T-helper 1 cell (primary cell): ENCODE data around the gene FAM13A.
A peak's percentile ranks its signal among the peaks of the same experiment; 100 is the strongest.
"Not testable (repeated sequence)": the region's sequence is repeated elsewhere in the genome, so short reads cannot be mapped to it uniquely, and the experiment has no call there.

Source experiments
- DNase-seq, 5 donors: peaks; one replicate each; pipeline ENCODE4 v3.0.0-alpha.2; 2012 to 2020

FAM13A gene

DNA sequence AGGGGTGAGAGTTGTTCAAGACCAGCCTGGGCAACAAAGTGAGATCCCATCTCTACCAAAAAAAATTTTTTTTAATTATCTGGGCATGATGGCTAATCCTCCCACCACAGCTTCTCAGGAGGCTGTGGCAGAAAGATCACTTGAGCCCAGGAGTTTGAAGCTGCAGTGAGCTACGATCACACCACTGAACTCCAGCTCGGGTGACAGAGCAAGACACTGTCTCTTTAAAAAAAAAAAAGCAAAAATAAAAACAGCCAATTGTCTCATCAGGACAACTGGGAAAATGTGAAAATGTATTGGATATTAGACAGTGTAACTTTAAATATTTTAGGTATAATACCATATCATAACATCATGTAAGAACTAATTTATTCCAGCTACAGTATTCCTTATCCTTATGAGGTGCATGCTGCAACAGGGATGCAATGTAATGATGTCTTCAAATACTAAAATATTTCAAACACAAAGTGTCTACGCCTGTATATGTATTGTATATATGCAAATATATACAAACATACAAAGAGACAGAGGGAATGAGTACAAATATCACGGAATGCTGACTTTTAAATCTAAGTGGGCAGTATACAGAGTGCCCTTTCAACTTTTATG lies 17.2 kb downstream of the FAM13A start:
- DNase-seq: no peak

DNA sequence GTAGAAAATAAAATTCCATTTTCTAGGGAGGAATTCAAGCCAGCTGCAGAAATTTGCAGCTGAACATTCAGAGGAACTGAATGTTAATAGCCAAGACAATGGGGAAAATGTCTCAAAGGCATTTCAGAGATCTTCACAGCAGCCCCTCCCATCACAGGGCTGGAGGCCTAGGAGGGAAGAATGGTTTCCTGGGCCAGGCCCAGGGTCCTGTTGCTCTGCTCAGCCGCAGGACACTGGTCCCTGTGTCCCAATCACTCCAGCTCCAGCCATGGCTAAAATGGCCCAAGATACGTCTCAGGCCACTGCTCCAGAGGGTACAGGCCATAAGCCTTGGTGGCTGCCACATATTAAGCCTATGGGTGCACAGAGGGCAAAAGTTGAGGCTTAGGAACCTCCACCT lies 20.4 kb downstream of the FAM13A start:
- DNase-seq: no peak

DNA sequence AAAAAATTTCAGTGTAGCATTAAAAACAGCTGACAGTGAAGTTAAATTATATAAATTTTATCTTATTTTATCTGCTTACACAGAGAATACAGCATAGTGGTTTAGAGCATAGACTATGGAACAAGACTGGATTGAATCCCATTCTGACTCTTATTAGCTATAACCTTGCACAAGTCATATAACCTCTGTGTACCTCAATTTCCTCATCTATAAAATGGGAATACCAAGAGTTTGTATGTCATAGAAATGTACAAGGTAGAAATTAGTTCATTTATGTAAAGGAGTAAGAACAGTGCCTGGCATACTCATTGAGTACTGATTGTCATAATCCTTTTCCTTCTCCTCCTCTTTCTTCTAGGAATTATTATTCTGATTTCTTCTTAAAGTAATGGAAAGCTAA lies 25.7 kb downstream of the FAM13A start:
- no peak for DNase-seq

DNA sequence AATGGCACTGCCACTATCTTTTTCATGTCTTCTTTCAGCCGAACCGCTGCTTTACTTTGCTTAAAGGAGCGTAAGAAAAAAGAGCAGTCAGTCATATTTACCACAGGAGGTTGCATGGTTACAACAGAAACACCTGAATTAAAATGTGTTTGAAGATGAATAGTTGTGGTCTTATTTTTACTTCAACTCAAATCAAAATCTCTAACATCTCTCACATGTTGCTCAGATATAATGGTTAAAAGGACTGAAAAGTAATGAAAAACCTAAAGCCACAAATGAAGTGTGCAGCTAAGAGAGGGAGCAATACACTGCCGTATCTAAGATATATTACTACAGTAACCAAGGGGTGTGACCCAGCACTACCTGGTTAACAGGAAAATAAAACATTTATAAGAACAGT lies 27.4 kb downstream of the FAM13A start:
- no peak for DNase-seq

DNA sequence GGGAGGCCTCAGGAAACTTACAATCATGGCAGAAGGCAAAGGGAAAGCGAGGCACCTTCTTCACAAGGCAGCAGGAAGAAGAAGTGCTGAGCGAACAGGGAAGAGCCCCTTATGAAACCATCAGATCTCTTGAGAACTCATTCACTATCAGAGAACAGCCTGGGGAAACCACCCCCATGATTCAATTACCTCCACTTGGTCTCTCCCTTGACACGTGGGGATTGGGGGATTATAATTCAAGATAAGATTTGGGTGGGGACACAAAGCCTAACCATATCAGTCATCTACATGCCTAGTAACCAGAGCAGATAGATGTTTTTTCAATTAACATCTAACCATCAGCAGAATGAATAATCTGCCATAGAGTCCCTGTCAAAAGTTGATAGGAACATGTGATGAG lies 30.4 kb downstream of the FAM13A start:
- DNase-seq: no peak

DNA sequence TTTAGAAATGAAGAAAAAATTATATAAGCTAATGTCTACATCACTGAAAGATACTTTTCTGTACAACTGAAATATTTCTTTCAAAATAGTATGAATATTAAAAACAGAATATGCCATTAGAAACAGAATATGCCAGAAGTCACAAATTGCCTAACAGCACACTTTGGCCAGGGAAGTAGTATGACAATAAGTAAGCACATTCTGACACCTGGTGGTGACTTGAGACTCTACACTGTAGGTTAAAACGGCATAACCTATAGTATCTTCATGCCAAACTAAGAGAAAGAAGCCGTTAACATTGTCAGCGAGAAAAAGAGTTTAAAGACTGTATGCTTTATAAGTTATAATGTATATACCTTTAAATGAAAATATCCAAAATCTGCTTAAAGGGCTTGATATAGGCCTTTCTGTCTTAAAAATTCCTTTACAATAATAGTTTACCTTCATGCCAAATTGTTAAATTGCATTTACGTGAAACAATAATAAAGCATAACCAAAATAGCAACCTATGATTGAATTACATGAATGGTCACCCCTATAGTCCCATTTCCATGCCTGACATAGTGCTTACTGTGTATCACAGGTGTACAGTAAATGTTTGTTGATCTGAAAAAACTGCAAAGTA lies 32.8 kb downstream of the FAM13A start:
- peak; percentile 9 to 65 (median 47) for DNase-seq

DNA sequence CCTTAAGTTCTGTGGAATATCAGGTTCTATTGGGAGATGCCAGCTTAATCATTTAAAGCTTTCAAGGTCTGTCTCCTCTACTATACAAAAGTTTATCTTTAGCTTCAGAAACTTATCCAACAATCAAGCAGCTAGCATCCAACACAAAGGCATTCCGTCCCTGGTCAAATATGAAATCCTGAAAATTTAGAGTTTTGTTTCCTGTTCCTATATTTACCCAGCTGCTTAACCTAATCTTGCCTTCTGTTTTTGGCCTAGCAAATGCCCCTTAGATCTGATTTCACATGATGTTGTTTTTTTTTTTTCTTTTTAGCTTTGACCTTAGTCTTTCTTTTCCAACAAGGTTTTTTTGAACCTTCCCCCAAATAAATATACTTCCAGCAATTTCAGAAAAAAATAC lies 33.8 kb downstream of the FAM13A start:
- no peak for DNase-seq

DNA sequence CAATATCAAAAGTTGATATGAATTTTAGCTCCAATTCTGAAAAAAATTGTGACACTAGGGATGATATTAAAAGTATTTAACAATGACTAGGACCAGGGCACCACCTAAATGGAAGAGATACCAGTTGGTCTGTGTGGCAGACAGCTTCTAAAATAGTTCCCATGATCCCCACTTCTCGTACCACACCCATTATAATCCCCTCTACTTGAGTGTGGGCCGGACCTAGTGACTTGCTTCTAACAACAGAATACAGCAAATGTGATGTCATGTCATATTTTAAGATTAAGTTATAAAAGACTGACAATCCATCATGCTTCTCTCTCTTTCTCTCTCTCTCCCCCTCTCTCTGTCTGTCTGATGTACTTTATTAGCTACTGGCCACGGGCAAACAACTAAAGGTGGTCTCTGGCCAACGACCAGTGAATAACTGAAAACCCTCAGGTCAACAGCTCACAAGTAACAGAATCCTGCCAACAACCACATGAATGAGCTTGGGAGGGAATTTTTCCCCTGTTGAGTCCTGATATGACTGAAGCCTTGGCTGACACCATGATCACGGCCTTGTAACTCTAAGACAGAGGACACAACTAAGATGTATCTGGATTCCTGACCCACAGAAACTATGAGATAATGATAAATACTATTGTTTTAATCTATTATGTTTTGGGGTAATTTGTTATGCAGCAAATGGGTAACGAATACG lies 34.4 kb downstream of the FAM13A start:
- no peak for DNase-seq

DNA sequence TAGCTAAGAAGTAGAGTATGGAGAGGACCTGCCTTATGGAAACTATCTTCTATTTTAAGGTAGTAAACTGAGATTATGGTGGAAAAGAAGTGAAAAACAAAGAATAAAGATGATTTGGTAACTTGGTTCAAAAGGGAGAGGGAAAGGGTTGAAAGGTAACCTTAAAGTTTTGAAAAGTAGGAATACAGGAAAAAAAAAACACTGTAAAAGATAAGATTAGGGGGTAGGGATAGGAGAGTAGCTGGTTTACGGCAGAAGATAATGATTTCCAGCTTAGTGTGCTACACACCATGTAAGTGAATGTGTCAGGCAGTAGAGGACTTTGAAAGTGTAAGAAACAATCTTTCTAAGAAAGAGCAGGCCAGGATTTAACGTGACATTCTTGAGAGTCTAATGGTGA lies 35.3 kb downstream of the FAM13A start:
- no peak for DNase-seq

DNA sequence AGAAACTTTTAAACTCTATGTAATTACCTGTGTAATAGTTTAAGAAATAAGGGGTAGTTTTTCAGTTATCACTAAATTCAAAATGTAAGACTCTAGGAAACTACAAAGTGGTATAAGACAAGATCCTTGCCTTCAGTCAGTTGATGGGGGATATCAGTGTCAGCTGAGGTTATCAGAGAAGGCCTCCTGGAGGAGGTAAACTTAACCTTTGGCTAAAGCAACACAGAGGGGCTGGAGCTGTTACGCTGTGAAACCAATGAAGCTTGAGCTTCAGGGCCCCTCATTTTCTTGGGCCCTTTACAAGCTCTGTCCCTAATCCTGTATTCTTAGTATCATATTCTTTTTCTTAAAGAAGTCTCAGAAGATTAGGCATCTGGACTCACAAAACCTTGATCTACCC lies 35.9 kb downstream of the FAM13A start:
- DNase-seq: no peak

DNA sequence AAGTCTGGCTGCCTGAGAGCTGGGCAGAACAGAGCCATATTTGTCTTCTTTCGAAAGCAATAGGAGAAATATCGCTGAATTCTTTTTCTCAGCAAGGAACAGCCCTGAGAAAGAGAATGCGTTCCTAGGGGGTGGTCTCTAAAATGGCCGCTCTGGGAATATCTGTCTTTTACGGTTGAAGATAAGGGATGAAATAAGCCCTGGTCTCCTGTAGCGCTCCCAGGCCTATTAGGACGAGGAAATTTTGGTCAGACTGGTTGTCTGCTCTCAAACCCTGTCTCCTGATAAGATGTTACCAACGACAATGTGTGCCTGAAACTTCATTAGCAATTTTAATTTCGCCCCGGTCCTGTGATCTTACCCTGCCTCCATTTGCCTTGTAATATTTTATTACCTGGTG lies 42.1 kb downstream of the FAM13A start:
- DNase-seq: not testable (repeated sequence)

DNA sequence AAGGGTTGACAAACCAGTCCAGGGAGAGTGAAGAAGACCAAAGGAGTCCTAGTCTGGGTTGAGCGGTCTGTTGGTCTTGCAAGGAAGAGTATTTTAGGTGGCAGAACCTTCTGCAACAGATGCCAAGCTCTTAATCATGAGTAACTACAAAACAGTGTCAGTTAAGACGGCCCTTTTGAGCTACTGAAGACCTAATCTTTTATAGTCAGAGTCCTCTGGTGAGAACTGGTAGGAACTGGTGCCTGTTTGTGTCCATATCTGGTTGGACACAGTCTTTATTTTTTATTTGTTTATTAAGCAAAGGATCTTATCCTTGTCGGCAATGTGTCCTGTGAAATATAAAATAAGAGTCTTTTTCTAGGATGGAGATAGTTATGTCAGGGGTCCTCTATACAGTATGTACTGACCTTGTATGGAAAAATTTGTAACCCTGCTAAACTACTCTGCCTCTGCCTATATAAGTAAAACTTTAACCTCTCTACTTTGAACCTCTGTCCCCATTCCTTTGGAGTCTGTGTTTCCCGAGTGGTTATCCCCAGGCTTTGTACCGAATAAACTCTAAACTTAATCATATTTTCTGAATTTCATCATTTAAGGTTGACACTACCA lies 47.1 kb downstream of the FAM13A start:
- DNase-seq: no peak

DNA sequence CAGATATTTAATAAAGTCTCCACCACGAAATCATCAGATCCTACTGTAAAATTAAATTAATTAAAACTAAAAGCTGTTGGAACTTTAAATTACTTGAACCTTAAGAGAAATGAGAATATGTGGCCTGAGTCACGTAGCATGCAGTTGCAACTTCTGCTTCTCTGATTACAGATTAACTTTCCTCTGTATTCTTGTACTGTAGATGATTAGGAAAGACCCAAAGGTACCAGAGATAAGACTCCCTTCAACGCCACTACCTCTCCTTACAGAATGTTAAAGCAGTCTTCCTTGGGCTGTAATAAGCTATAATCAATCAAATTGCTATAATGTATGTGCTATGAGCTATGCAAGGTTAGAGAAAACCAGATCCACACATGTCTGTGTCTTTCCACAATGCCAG lies 47.9 kb downstream of the FAM13A start:
- DNase-seq: no peak

DNA sequence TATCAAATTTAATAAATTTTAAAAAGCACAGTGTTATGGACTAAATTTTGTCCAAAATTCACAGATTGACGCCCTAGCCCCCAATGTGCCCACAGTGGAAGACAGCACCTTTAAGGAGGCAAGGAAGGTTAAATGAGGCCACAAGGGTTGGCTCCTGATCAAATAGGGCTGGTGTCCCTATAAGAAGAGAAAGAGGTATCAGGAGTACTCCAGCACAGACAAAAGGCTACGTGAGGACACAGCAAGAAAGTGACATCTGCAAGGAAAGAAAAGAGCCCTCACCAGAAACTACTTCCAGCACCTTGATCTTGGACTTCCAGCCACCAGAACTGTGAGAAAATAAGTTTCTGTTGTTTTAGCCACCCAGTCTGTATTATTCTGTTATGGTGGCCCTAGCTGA lies 48.8 kb downstream of the FAM13A start:
- no peak for DNase-seq

DNA sequence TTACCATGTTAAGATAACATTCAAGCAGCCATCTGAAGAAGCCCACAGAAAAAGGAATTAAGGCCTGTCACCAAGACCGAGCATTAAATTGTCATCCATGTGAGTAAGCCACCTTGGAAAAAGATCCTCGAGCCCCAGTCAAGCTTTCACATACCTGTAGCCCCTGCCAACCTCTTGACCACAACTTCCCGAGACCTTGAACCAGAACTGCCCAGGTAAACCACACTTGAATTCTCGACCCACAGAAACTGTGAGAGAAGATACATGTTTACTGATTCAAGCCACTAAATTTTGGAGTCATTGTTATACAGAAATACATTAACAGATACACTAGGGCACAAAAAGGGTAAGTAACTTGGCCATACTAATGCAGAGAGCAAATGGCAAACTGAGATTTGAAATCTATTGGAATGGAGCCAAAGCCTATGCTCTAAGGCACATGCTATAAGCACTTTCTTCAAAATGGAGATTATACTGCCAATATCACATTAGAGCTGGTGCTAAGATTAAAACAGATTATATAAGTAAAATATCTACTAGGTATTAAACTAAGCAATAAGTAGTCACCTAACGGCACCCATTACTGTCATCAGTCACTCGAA lies 49.5 kb downstream of the FAM13A start:
- no peak for DNase-seq

DNA sequence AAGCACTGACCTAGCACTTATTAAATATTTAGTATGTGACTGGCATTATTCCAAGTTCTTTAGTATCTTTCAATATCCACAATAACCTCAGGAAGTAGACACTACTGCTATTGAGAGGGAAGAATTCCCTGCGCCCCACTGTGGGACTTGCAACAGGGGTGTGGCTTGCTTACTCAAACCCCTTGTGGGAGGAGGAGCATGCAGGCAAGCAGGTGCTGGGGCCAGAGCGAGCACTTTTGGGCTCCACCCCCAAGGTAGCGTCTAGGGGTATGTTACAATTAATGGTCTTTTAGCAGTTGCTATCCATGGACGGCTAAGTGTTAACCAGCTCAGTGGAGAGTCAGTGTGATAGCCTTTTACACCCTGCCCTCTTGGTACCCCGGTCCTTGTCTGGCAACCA lies 50.7 kb downstream of the FAM13A start:
- no peak for DNase-seq

DNA sequence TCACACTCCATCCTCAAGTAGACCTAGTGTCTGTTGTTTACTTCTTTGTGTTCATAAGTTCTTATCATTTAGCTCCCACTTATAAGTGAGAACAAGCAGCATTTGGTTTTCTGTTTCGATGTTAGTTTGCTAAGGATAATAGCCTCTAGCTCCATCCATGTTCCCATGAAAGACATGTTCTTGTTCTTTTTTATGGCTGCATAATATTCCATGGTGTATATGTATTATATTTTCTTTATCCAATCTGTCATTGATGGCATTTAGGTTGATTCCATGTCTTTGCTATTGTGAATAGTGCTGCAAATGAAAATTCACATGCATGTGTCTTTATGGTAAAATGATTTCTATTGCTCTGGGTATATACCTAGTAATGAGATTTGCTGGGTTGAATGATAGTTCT lies 51.9 kb downstream of the FAM13A start:
- not testable (repeated sequence) for DNase-seq

DNA sequence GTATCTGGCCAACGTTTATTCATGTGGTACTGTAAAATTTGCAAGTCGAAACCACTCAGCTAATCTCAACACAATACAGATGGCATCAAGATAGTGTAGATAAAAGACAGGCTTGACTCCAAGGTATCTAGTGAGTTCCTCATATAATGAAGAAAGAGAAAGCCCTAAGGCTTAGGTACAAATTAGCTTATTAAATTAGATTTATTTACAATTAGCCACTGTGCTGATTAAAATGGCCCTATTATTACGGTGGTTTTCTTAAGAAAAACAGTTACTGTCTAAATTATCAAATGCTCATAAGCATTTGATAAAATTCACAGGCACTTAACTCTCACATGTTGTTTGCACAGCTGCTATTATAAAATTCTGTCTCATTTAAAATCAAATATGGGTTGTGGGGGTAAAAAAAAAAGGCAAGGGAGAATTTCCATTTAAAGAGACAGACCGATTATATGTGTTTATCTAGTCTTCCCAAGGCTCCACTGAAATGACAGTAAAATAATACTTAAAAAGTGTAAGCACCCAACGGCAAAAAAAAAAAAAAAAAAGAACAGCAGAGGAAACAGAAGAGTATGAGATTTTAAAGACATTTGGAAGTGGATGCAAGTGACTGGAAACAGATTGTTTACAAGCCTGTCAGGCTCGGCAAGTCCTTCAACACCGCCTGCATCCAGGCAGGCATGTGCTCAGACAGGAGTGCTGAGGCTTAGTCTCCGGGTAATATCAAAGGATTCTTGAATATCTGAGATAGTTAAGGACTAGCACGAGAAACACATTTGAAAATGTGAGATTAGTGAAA lies 55.1 kb downstream of the FAM13A start:
- DNase-seq: no peak

DNA sequence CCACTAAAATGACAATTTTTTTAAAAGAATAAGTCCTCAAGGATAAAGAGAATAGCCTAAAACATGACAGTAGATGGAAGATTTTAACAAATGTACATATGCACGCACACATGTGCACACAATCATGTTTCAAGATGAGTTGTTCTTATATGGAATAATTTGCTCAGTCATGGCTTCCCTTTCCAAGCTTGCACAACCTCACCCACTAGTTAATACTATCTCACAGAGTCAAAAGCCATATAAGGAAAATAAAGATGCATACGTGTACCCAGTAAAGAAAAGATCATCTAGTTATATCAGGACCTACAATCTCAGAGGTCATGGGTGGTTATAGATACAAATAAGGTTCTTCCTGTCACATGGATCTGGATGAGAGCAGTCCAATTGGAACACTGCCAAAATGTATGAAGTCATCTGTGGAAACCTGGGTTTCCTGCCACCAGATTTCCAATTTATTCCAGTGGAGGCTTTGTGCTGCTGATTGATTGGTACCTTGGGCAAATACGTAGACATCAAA lies 56.1 kb downstream of the FAM13A start:
- DNase-seq: no peak

DNA sequence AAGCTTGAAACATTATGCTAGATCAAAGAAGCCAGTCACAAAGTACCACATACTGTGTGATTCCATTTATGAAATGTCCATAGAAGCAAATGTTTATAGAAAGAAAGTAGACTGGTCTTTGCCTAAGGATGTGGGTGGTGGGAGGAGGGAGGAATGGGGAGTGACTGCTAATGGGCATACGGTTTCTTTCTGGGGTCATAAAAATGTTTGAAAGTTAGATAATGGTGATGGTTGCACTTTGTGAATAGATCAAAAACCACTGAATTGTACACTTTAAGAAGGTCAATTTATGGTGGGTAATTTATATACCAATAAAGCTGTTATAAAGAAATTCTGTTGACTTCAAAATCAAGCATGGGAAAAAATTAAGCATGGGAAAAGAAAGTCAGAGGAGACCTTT lies 56.6 kb downstream of the FAM13A start:
- DNase-seq: no peak

DNA sequence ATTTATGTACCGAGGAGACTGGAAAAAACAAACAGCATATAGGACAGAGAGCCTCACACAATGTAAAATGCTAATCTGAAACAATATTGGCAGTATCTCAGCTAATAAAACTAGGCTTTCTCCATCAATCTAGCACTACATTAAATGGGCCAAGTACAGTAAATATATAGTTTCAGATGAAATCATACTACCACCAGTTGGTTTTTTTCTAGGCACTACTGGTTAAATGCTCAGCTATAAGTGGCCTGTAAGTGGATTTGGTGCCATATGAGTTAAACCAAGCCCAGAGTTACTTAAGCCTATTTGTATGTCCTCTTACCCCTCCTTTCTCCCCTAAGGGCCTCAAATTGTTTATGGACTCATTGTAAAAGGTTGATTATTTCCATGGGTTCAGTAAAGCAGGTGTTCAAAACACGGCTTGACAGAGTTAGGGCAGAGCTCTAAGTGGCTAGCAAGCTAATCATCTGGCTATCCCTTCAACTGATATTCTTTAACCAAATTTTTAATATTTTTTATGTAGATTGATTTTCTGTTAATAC lies 57.5 kb downstream of the FAM13A start:
- DNase-seq: no peak

DNA sequence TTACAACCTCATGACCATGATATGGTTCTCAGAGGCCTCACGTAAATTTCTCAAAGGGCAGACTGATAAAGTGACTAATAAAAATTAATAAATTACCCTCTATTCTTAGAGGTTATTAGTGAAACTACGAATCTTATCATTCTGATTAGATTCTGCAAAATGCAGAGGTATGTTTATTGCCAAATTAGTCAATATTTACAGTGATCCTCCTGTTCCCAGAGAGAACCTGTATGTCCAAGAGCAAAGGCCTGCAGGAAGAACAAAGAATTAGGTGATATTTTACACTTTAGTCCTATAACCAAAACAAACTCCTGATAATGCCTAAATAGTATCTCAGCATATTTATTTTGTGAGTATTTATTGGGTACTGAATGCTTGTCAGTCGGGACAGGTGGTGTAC lies 58.1 kb downstream of the FAM13A start:
- no peak for DNase-seq
